GM12801 (cell line): ENCODE results near the gene APOC3.

Experiments used
- TF ChIP-seq, protein P1 (sequence below): IDR thresholded peaks from one replicate; pipeline ENCODE4 v1.5.1; 2011; ENCODE audit warnings: control low read depth; ENCODE audit not compliant: insufficient read length; ENCODE audit errors: extremely low read depth

The APOC3 gene

GRCh38 chr11:116829525-116830183 is at the start of gene APOC3:
Gene APOC3, plus strand, starts transcription at chr11:116829907. Its CDS starts 676 bp downstream, at chr11:116830583.
- TF ChIP-seq, protein P1, sequence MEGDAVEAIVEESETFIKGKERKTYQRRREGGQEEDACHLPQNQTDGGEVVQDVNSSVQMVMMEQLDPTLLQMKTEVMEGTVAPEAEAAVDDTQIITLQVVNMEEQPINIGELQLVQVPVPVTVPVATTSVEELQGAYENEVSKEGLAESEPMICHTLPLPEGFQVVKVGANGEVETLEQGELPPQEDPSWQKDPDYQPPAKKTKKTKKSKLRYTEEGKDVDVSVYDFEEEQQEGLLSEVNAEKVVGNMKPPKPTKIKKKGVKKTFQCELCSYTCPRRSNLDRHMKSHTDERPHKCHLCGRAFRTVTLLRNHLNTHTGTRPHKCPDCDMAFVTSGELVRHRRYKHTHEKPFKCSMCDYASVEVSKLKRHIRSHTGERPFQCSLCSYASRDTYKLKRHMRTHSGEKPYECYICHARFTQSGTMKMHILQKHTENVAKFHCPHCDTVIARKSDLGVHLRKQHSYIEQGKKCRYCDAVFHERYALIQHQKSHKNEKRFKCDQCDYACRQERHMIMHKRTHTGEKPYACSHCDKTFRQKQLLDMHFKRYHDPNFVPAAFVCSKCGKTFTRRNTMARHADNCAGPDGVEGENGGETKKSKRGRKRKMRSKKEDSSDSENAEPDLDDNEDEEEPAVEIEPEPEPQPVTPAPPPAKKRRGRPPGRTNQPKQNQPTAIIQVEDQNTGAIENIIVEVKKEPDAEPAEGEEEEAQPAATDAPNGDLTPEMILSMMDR: no peak

DNA sequence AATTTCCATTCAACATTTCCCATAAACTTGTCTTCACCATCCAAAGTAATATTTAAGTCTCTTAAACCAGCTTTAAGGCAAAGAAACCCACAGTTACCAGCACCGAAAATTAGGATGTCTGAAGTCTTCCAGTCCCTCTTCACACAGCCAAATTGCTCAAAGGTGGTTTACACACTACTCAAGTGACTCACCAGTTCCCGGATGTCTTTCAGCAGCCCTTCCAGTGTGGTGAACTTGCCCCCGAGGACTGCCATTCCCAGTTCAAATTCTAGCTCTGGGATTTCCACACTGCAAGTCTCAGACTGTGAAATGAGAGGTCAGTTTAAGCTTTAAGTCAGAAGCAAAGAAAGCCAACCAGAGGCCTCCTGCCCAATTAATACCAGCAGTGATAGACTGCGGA is 47.0 kb upstream of the APOC3 start:
- TF ChIP-seq, protein P1: no peak

- TF ChIP-seq, protein P1: no peak
Measured at GRCh38 chr11:116786326-116786725, 43.4 kb upstream of the APOC3 start.

DNA sequence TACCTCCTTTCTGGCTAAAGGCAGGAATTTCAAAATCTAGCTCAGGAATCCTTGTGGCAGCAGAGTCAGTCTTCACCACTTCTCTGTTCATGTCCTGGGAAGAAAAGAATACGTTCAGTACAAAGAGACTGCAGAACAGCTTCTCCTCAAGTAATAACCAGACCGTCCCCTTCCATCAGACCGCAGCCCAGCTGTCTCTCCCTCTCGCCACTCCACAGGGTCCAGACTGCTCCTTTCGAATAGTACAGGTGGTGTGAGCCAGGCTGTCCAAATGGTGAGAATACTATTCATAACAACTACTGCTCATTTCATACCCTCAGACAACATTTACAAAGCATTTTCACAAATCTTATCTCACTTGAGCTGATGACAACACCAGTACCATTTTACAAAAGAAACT is 42.7 kb upstream of the APOC3 start:
- TF ChIP-seq, protein P1: no peak

DNA sequence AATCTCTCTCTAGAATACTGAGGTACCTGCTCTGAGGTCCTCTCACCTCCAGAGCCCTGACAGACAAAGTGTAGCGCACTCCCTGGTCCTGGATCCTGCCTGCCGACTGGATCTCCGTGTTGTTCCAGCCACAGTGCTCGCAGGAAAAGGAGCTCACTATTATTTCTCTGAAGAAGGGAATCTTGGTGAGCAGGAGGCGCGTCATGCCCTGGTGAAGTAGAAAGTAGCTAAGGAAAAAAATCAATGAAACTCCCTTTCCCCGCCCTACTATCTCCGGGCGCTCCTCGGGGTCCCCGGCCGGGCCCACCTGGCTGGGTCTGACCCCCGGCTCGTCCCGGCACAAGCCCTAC is 42.3 kb upstream of the APOC3 start:
- TF ChIP-seq, protein P1: no peak

GRCh38 chr11:116787786-116788486 is 41.8 kb upstream of the APOC3 start, which contains the start of gene ZPR1:
Gene ZPR1, minus strand, starts transcription at chr11:116788023. Its CDS starts 33 bp downstream, at chr11:116787990.
- TF ChIP-seq, protein P1: no peak

DNA sequence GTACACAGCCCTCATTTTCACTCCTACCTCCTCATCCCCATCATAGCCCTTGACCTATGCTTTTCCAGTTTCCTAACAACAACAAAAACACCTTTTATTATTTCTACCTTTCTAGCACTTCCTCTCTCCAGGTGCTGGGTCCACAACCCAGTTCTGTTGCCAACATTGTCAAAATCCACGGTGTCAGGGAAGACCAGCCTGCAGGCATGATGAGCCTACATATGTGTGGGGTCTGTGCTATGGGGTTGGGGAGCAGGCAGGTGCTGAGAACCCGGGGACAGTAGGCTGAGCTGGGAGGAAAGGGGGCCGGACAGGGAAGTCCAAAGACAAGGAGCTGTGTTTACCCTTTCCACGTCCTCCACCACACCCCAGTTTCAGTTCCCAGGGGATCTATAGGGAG is 41.2 kb upstream of the APOC3 start:
- TF ChIP-seq, protein P1: no peak
